HG02642 (cell line): ENCODE data around the gene KPNA3.
"Not testable (repeated sequence)": the region's sequence is repeated elsewhere in the genome, so short reads cannot be mapped to it uniquely, and the experiment has no call there.

Source experiments
- ATAC-seq: cut with Tn5 transposase; IDR thresholded peaks from one replicate; pipeline ENCODE4 v1.9.1; 2021; ENCODE audit warnings: mild to moderate bottlenecking; ENCODE audit not compliant: unreplicated experiment, poor library complexity

The KPNA3 gene, protein sequence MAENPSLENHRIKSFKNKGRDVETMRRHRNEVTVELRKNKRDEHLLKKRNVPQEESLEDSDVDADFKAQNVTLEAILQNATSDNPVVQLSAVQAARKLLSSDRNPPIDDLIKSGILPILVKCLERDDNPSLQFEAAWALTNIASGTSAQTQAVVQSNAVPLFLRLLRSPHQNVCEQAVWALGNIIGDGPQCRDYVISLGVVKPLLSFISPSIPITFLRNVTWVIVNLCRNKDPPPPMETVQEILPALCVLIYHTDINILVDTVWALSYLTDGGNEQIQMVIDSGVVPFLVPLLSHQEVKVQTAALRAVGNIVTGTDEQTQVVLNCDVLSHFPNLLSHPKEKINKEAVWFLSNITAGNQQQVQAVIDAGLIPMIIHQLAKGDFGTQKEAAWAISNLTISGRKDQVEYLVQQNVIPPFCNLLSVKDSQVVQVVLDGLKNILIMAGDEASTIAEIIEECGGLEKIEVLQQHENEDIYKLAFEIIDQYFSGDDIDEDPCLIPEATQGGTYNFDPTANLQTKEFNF

GRCh38 chr13:49792550-49793324, at the start of gene KPNA3:
Gene KPNA3 (minus strand): TSS chr13:49792682. CDS start chr13:49792506, 176 bp downstream.
- ATAC-seq, result peak; percentile 90

- no peak for ATAC-seq
Observed at GRCh38 chr13:49841964-49842363, 49.5 kb upstream of the KPNA3 start.

- ATAC-seq, result no peak
Observed at GRCh38 chr13:49840675-49841074, 48.2 kb upstream of the KPNA3 start.

DNA sequence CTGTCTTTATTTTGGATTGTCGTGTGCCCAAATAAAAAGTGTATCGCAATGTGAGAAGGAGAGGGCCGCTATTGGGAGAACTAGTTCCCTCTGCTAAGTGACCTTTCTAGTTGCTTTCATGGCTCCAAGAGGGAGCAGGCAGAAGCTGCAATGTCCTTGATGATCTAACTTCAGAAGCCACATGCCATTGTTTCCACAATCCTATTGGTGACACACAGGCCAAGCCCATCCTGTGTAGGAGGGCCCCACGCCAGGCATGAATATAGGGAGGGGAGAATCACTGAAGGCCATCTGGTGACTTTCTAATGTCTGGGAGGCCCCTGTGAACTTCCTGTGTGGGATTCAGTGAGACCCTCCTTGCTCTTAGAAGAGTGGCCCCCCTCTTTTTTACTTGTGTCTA, 47.8 kb upstream of the KPNA3 start:
- ATAC-seq, result no peak

- no peak for ATAC-seq
Observed at GRCh38 chr13:49838989-49839388, 46.5 kb upstream of the KPNA3 start.

- ATAC-seq, result no peak
Observed at GRCh38 chr13:49836516-49836915, 44.0 kb upstream of the KPNA3 start.

DNA sequence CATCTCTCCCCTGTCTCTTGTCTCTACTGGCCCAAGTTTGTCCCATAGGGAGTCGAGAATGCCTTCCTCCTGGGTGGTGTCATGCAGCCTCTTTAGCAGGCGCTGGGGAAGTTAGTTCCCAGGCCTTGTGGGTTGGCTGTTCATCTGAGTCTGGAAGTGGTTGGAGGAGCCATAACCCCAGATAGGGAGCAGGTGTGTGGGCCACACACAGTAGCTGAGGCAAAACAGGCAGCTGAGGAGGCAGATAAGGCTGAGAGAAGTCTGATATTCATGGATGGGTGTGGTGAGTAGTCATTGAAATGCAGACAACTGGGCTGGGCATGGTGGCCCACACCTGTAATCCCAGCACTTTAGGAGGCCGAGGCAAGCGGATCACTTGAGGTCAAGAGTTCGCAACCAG, 40.9 kb upstream of the KPNA3 start:
- no peak for ATAC-seq

DNA sequence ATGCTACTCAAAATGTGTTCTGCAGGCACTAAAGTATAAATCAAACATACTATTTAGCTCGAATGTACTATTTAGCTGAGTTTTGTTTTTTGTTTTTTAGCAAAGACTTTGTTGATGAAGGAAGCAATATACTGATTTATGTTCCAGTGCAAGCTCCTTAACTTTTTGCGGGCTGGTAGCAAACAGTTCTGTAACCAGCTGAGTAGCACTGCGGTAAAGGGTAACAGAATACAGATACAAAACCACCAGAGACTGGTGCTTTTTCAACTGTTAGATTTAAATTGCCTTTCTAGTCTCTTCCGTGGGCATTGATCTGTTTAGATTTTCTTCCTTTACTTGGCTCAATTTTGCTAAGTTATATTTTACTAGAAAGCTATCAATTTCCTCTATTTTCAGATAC, 39.0 kb upstream of the KPNA3 start:
- ATAC-seq, result no peak

DNA sequence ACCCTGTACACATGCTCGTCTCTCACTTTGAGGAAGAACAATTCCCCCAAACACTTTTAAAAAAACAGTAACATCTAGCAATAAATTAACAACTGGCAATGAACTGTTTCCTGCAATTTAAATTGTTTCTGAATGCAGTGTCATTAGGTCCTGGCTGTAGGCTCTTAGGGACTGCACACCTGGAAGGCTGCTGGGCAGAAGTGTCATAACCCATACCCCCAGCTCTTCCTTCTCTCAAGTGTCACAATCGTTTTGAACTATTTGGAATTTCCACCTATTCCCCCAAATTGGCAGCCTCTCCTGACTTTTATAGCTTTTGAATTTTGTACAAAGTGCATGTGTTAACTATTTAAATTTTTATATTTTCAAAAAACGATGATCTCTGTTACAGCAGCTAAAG, 38.2 kb upstream of the KPNA3 start:
- ATAC-seq, result no peak

GRCh38 chr13:49829715-49830114, 37.2 kb upstream of the KPNA3 start:
- no peak for ATAC-seq

- ATAC-seq, result no peak
Observed at GRCh38 chr13:49828453-49828852, 36.0 kb upstream of the KPNA3 start.

- no peak for ATAC-seq
Observed at GRCh38 chr13:49827891-49828290, 35.4 kb upstream of the KPNA3 start.

- no peak for ATAC-seq
Observed at GRCh38 chr13:49827336-49827735, 34.9 kb upstream of the KPNA3 start.

DNA sequence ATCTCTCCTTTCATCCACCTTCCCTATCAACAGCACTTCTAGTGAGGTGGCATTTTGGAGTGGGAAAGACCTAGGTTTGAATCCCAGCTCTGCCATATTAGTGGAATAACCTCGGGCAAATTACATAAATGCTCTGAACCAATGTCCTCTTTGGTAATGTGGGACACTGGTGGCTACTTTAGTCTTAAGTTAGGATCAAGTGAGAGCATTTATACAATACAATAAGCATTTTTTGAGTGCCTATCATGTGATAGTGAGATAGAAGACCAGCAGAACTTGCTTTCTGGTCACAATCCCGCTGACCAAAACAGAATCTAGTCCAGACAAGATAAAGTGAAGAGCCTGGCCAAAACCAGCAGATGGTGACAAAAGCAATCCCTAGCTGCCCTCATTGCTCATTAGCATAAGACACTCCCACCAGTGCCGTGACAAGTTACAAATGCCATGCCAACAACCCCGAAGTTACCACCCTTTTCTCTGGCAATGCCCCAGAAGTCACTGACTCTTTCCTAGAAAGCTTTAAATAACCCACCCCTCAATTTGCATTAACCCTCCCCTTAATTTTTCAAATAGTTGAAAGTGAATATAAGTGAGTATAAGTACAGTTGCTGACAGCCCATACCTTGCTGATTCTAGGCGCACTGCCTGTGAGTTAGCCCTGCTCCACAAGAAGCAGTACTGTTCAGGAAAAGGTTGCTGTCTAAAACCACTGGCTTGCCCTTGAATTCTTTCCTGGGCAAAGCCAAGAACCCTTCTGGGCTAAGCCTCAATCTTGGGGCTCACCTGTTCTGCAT, 28.9 kb upstream of the KPNA3 start:
- ATAC-seq, result no peak

DNA sequence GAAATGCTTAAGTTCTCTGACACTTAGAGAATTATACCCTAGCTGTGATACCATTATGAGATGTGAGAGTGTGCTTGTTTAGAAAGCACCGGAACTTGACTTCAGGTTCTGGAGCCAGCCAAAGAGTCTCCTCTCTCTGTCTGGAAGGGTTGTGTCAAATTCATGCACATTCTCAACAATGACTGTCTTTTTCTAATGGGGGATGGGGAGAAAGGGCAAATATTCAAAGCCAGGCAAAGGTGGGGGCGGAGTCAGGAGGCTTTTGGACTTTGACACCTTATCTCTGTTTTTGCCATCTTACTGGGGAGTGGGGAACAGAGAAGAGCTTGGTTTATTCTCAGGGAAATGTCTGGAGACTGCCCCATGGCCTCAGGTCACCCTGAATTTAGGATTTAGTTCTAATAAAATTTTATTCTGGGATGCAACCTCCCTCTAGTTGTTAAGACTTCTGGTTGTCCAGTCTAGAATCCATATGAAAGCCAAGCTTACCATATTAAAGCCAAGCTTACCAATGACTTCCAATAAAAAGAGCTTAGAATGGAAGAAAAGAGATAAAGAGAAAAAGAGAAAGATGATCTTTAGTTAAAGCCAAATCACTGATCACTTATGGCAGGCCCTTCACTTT, 28.2 kb upstream of the KPNA3 start:
- ATAC-seq, result no peak

- not testable (repeated sequence) for ATAC-seq
Observed at GRCh38 chr13:49816047-49816446, 23.6 kb upstream of the KPNA3 start.

DNA sequence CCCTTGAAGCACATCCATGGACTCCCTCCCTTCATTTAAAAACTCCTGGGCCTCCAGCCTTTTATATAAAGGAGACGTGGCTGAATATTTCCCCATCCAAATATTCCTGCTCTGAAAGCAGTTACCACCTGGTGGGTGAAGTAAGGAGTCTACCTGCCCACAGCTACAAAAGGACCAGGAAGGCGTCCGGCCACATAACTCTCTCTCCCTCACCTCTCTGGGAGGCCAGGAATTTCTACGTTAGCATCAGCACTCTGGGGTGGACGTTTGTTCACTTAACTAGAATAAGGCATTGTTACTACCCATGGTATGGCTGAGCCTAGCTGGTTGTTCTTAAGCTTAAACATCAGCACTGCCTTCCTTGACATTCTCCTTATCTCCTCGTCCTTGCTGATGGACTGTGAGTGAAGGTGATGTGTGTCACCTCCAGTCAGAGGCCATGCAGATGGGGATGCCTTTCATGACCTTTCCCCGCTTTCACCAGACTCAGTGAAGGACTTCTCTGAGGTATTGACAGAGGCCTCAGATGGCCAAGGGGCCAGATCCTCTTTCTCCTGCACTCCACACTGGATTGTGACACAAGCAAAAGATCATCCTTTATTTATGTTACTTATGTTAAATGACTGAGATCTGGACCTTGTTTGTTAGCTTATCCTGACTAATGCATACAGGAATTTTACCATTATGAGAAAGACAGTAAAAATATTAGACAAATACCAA, 22.2 kb upstream of the KPNA3 start:
- no peak for ATAC-seq

- ATAC-seq, result no peak
Observed at GRCh38 chr13:49812812-49813211, 20.3 kb upstream of the KPNA3 start.

- no peak for ATAC-seq
Observed at GRCh38 chr13:49811527-49811908, 19.0 kb upstream of the KPNA3 start.
